Activated CD4-positive, alpha-beta T cell treated with anti-CD3 and anti-CD28 coated beads, Interleukin-2, Interleukin-4, amounts not matched to agents 100 ng/mL and 50 ng/mL, durations not matched to agents 16 hours and 8 hours (primary cell): ENCODE results near the gene SULF2.
A peak's percentile ranks its signal among the peaks of the same experiment; 100 is the strongest.

ENCODE experiments used
- DNase-seq: peaks from one replicate; pipeline ENCODE4 v3.0.0-alpha.2; 2020; ENCODE audit warnings: low spot score

Gene SULF2

GRCh38 chr20:47684306-47685080 is 100.8 kb downstream of the SULF2 start:
- no peak for DNase-seq

GRCh38 chr20:47682916-47683315 is 102.4 kb downstream of the SULF2 start:
- no peak for DNase-seq

- DNase-seq = no peak
Observed at GRCh38 chr20:47682028-47682783, 103.1 kb downstream of the SULF2 start.

- no peak for DNase-seq
Observed at GRCh38 chr20:47680804-47681529, 104.3 kb downstream of the SULF2 start.

GRCh38 chr20:47679462-47679861 is 105.8 kb downstream of the SULF2 start:
- no peak for DNase-seq

GRCh38 chr20:47678536-47678935 is 106.7 kb downstream of the SULF2 start:
- no peak for DNase-seq

GRCh38 chr20:47677635-47678453 is 107.4 kb downstream of the SULF2 start:
- DNase-seq = peak; percentile 58

GRCh38 chr20:47676912-47677634 is 108.2 kb downstream of the SULF2 start:
- DNase-seq = no peak

GRCh38 chr20:47676219-47676721 is 109.0 kb downstream of the SULF2 start:
- DNase-seq = no peak

GRCh38 chr20:47675190-47676142 is 109.8 kb downstream of the SULF2 start:
- DNase-seq = no peak

- DNase-seq = no peak
Observed at GRCh38 chr20:47674686-47675085, 110.6 kb downstream of the SULF2 start.

- DNase-seq = no peak
Observed at GRCh38 chr20:47674145-47674544, 111.1 kb downstream of the SULF2 start.

- DNase-seq = no peak
Observed at GRCh38 chr20:47673671-47673955, 111.7 kb downstream of the SULF2 start.

GRCh38 chr20:47672886-47673670 is 112.2 kb downstream of the SULF2 start:
- DNase-seq = no peak

GRCh38 chr20:47672166-47672565 is 113.1 kb downstream of the SULF2 start:
- DNase-seq = no peak

- no peak for DNase-seq
Observed at GRCh38 chr20:47670913-47671312, 114.4 kb downstream of the SULF2 start.

- DNase-seq = no peak
Observed at GRCh38 chr20:47669927-47670890, 115.1 kb downstream of the SULF2 start.

GRCh38 chr20:47669489-47669888 is 115.8 kb downstream of the SULF2 start:
- no peak for DNase-seq
